Neural crest cell (in vitro differentiated cells): ENCODE results near the gene SHROOM2. TPM values are rescaled to one million over a fixed set of nuclear protein-coding genes. Genes with fewer than 3 reads are reported as not detected.

Experiments
- DNase-seq: peaks from one replicate; pipeline ENCODE4 v3.0.0; 2021; ENCODE audit warnings: low read depth, mixed read lengths, low spot score
- H3K27ac Mint-ChIP-seq: one replicate; pipeline ENCODE4 v1.8.0; 2021; ENCODE audit warnings: mild to moderate bottlenecking, mixed read lengths; ENCODE audit not compliant: unreplicated experiment
- H3K27me3 Mint-ChIP-seq: 2 replicates; pipeline ENCODE4 v1.8.0; 2021; ENCODE audit warnings: low read depth, mild to moderate bottlenecking, mixed read lengths
- H3K36me3 Mint-ChIP-seq: 2 replicates; pipeline ENCODE4 v1.8.0; 2021; ENCODE audit warnings: low read depth, mild to moderate bottlenecking, mixed read lengths
- H3K4me1 Mint-ChIP-seq: 2 replicates; pipeline ENCODE4 v1.8.0; 2021; ENCODE audit warnings: mixed read lengths
- H3K4me3 Mint-ChIP-seq: one replicate; pipeline ENCODE4 v1.8.0; 2021; ENCODE audit warnings: mild to moderate bottlenecking, mixed read lengths
- H3K9me3 Mint-ChIP-seq: 2 replicates; pipeline ENCODE4 v1.8.0; 2021; ENCODE audit warnings: mixed read lengths
- total RNA-seq: library from RNA; stranded (reverse); gene quantifications from 2 replicates; pipeline ENCODE4 v1.2.1, GENCODE V29; 2021
- TF ChIP-seq, protein P1 (sequence below): fragments of 200-600 bp; sonication (generic); conservative IDR thresholded peaks from 2 replicates; pipeline ENCODE4 v1.5.0; 2021; ENCODE audit warnings: antibody characterized with exemption, mild to moderate bottlenecking

SHROOM2 gene
- total RNA-seq, 1 donor from 2014 or later: 11.1 TPM

- H3K4me1 Mint-ChIP-seq: peaks cover 49% of the 10 kb centered on the region
- H3K27ac Mint-ChIP-seq: peak overlapping the region; percentile 43
These were observed 113.4 kb downstream of the SHROOM2 start for GRCh38 chrX:9899640-9900111.

DNA sequence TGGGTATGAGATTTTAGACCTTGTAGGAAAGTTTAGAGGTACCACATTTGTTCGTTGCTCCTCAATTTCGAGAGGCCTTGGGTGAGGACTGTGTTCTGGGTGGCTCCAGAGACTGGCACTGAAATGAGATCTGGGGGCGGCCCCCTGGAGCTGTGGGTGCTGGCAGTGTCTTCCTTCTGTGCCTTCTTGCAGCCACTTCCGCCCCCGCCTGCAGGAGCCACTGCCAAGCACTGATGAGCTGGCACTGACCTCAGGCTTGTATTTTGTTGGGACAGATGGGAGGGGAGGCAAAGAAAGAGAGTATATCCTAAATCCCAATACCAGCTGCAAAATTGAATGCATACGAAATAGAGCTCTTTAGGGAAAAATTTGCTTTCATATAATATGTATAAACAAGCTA lies 116.4 kb downstream of the SHROOM2 start:
- Mint-ChIP-seq H3K4me3 (no peak overlapping the region), H3K4me1 (peaks cover 53% of the 10 kb centered on the region), H3K27me3 (no peaks in the 10 kb centered on the region), H3K9me3 (peaks cover 3% of the 10 kb centered on the region), H3K36me3 (peaks cover 3% of the 10 kb centered on the region), H3K27ac (no peak overlapping the region)
- no peak for DNase-seq
- TF ChIP-seq, protein P1, sequence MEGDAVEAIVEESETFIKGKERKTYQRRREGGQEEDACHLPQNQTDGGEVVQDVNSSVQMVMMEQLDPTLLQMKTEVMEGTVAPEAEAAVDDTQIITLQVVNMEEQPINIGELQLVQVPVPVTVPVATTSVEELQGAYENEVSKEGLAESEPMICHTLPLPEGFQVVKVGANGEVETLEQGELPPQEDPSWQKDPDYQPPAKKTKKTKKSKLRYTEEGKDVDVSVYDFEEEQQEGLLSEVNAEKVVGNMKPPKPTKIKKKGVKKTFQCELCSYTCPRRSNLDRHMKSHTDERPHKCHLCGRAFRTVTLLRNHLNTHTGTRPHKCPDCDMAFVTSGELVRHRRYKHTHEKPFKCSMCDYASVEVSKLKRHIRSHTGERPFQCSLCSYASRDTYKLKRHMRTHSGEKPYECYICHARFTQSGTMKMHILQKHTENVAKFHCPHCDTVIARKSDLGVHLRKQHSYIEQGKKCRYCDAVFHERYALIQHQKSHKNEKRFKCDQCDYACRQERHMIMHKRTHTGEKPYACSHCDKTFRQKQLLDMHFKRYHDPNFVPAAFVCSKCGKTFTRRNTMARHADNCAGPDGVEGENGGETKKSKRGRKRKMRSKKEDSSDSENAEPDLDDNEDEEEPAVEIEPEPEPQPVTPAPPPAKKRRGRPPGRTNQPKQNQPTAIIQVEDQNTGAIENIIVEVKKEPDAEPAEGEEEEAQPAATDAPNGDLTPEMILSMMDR: no peak

More at GRCh38 chrX:9899640-9900111, 113.4 kb downstream of the SHROOM2 start:
- TF ChIP-seq, protein P1: no peak
- Mint-ChIP-seq H3K4me3 (peak overlapping the region; percentile 75), H3K27me3 (no peaks in the 10 kb centered on the region), H3K9me3 (peaks cover 3% of the 10 kb centered on the region), H3K36me3 (peaks cover 3% of the 10 kb centered on the region)
- DNase-seq: peak; percentile 34

DNA sequence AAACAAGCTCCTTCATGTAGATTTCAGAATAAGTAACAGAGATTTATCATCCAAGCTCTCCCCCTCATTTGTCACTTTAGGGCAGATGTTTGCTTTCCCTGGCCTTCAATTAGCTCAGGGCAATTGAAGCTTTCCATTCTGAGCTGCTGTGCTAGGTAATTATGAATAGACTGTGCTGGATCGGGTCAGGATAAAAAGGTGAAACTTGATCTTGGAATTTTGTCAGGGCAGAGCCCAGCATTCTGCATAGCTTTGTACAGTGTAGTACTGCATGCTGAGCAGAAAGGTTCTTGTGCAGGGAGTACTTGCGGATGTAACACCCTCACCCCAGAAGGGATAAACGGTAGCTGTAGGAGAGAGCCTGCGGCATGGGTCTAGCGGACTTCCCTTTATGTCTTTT lies 116.9 kb downstream of the SHROOM2 start:
- no peak for DNase-seq
- Mint-ChIP-seq H3K36me3 (peaks cover 3% of the 10 kb centered on the region), H3K27me3 (no peaks in the 10 kb centered on the region), H3K4me1 (peaks cover 48% of the 10 kb centered on the region), H3K9me3 (peaks cover 3% of the 10 kb centered on the region), H3K4me3 (no peak overlapping the region), H3K27ac (no peak overlapping the region)
- TF ChIP-seq, protein P1: no peak

DNA sequence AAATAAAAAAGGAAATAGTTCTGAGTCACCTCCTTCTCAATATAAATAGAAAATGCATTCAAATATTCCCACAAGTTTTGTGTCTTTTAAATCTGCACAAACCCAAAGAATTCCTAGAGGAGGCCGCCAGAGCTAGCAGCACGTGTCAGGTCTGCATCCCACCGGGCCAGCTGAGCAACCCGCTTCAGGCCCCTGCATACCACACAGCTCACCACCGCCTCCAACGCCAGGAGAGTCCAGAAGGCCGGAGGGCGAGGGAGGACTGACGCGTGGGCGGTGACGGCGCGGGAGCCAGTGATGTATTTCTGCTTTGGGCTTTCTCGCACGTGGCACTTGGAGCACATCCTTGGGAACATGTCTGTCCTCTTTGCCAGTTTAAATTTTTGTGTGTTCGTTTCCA lies 119.1 kb downstream of the SHROOM2 start:
- TF ChIP-seq, protein P1: no peak
- no peak overlapping the region for H3K4me3 Mint-ChIP-seq
- no peak for DNase-seq
- peaks cover 28% of the 10 kb centered on the region for H3K4me1 Mint-ChIP-seq
- H3K9me3 Mint-ChIP-seq: no peaks in the 10 kb centered on the region
- no peak overlapping the region for H3K27ac Mint-ChIP-seq
- no peaks in the 10 kb centered on the region for H3K27me3 Mint-ChIP-seq
- H3K36me3 Mint-ChIP-seq: no peaks in the 10 kb centered on the region

DNA sequence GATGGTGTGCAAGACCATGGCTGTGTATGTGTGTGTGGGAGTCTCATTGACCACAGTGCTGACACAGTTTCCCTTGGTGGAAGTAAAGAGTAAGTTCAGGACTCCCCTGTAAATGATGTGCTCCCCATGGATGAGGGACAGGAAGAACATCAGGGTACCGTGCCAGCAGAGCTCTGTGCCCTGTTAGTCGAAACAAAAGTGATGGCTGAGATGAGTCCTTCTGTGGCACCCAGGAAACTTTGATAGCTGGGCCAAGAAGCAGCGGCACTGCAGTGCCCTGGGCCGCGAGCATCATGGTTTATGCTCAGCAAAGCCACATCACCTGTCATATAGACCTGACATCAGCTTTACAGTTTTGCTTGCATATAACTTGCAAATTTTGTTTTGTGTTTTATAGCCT lies 119.5 kb downstream of the SHROOM2 start:
- TF ChIP-seq, protein P1: no peak
- Mint-ChIP-seq H3K9me3 (no peaks in the 10 kb centered on the region), H3K27me3 (no peaks in the 10 kb centered on the region), H3K4me1 (peaks cover 25% of the 10 kb centered on the region), H3K36me3 (no peaks in the 10 kb centered on the region), H3K4me3 (no peak overlapping the region), H3K27ac (no peak overlapping the region)
- no peak for DNase-seq
